Measurements from ENCODE around the gene UBE2Z. TPM values are rescaled to one million over a fixed set of nuclear protein-coding genes. Genes with fewer than 3 reads are reported as not detected.

The UBE2Z gene
- total and polyA plus RNA-seq, 9 of the 15 experiments (the other 6 are each of a cell fraction or from before 2014, with no cell fraction given): 11.8 to 89.0 (median 38.2) TPM

DNA sequence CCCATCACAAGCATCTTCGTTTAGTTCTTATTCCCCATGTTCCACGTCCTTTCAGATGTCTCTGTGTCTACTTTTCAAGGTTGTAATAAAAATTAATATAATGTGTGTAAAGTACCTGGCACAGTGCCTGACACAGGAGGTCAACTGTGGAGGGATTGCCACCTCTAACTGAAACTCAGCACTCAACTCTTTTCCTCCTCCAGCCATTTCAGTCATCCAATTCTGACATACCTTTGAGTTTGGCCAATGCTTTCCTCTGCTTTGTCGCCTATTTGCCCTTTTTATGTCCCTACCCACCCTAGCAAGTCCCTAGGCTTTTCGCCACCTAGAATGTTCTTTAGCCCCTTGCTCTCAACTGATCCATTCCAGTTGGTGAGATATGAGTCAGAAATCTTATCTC, 1.6 kb downstream of the UBE2Z start (continued):
- TF ChIP-seq, protein P1, sequence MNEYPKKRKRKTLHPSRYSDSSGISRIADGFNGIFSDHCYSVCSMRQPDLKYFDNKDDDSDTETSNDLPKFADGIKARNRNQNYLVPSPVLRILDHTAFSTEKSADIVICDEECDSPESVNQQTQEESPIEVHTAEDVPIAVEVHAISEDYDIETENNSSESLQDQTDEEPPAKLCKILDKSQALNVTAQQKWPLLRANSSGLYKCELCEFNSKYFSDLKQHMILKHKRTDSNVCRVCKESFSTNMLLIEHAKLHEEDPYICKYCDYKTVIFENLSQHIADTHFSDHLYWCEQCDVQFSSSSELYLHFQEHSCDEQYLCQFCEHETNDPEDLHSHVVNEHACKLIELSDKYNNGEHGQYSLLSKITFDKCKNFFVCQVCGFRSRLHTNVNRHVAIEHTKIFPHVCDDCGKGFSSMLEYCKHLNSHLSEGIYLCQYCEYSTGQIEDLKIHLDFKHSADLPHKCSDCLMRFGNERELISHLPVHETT (CRISPR knock-in tag; conservative IDR thresholded peaks at IDR 0.05 in 1 of 2, IDR thresholded peaks at IDR 0.05 in 1 of 2): no peak
- TF ChIP-seq NFIC (IDR thresholded peaks at IDR 0.05) (peak; percentile 50; the same call in 1 of the 2 replicates), SMARCE1 (IDR thresholded peaks at IDR 0.05) (0 out of 2 replicates have a peak, but pooled peaks have one; percentile 17), MAFK (IDR thresholded peaks at IDR 0.05; ENCODE audit: low read length) (no peak), DPF2 (IDR thresholded peaks at IDR 0.05) (0 out of 2 replicates have a peak, but pooled peaks have one; percentile 17)

DNA sequence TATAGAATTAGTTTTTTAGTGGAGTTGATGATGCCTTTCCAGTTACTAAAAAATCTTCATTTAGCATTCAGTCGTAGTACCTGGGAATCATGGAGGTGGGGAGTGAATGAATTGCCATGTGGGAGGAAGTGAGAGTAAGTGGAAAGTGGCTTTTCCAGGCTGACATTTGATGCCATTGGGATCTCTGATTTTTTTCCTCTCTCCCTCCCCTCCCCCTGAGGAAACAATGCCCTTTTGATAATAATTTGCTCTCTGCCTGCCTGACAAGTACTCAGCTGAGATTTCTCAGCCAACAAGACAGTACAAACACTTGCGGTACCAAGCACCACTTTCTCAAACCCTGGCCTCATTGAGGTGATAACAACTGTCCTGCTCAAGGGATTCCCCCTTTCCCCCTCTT, 2.2 kb downstream of the UBE2Z start:
- in situ Hi-C loops (cut with MboI): no loop called here
- H3K27ac ChIP-seq (ENCODE audit: extremely low read depth, low read depth, low read length): no peak overlapping the region
- peaks cover 6% of the 10 kb centered on the region; the same call in 1 of the 2 replicates for H4K20me1 ChIP-seq (replicated peaks; ENCODE audit: control insufficient read depth, insufficient read depth, low read length)
- TF ChIP-seq ZBTB7A (IDR thresholded peaks at IDR 0.05; ENCODE audit: borderline replicate concordance, control insufficient read depth, low read depth, low read length) (no peak), POLR2A (conservative IDR thresholded peaks at IDR 0.05) (0 out of 2 replicates have a peak, but pooled peaks have one; percentile 17), SP1 (CRISPR knock-in tag; IDR thresholded peaks at IDR 0.05) (no peak)
- TF ChIP-seq, protein P2, sequence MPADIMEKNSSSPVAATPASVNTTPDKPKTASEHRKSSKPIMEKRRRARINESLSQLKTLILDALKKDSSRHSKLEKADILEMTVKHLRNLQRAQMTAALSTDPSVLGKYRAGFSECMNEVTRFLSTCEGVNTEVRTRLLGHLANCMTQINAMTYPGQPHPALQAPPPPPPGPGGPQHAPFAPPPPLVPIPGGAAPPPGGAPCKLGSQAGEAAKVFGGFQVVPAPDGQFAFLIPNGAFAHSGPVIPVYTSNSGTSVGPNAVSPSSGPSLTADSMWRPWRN (IDR thresholded peaks at IDR 0.05; ENCODE audit: low read depth): no peak
- 62% methylated on average over 2 of the region's 2 CpGs for WGBS (ENCODE audit: insufficient coverage, low coverage, missing lambda C conversion rate)
- peaks cover 75% of the 10 kb centered on the region for H3K79me2 ChIP-seq (ENCODE audit: control insufficient read depth, insufficient read depth, low read length)
- no peak overlapping the region; the same call in 1 of the 2 replicates for H3K4me3 ChIP-seq
- peaks cover 58% of the 10 kb centered on the region for H3K36me3 ChIP-seq (ENCODE audit: control insufficient read depth, insufficient read depth, low read length)
- no peaks in the 10 kb centered on the region for H3K9me1 ChIP-seq (ENCODE audit: control insufficient read depth, insufficient read depth, low read length)
- no TSS peak for BruUV-seq (replicated peaks)
- no peak overlapping the region for H3K9ac ChIP-seq (ENCODE audit: insufficient read depth in 1 of 2, low read depth in 2 of 2, low read length in 2 of 2)
- DNase-seq (ENCODE audit: extremely low read depth in 1 of 4, low spot score in 3 of 4) (no peak), ATAC-seq (no peak), FAIRE-seq (no peak)
- H3K27me3 ChIP-seq (ENCODE audit: control insufficient read depth in 2 of 2, insufficient read depth in 2 of 2, low read length in 2 of 2): no peaks in the 10 kb centered on the region
- intact Hi-C loops (cut with micrococcal nuclease): no loop called here
- peaks cover 8 to 12% of the 10 kb centered on the region in 2 experiments; a peak in 4 of 5 replicates for H3K4me1 ChIP-seq (replicated peaks in 1 of 2; ENCODE audit: control insufficient read depth in 2 of 2, insufficient read depth in 2 of 2, low read length in 2 of 2)
- peak overlapping the region; percentile 92; the same call in 1 of the 2 replicates for H3K4me2 ChIP-seq (ENCODE audit: insufficient read depth, low read length)
- ChIA-PET CTCF (ENCODE audit: low intra/inter-chr PET ratio) (no interaction called here), POLR2A (interaction anchor here (0.7 to 1.1 kb wide), 3 partner anchors 16 to 26 kb away, joined by 3 to 5 read pairs (median 5); partner anchors contain the start of gene ATP5MC1)
- H2AFZ ChIP-seq (ENCODE audit: low read depth, low read length): no peak overlapping the region
- no peaks in the 10 kb centered on the region for H3K9me3 ChIP-seq (replicated peaks; ENCODE audit: control insufficient read depth, insufficient read depth, low read depth, low read length)
